NCI-H69 (cell line): ENCODE results near the gene MAST3.
A peak's percentile ranks its signal among the peaks of the same experiment; 100 is the strongest.

Experiments used
- DNase-seq: peaks from one replicate; lab custom pipeline; 2025; lab: John Stamatoyannopoulos, UW

MAST3 gene

GRCh38 chr19:18097217-18097992 is at the start of gene MAST3:
TSS of gene MAST3 (plus strand) at chr19:18097778. CDS start at chr19:18097793, 15 bp downstream.
- DNase-seq: peak; percentile 94

GRCh38 chr19:18049385-18049784 is 48.2 kb upstream of the MAST3 start:
- peak; percentile 50 for DNase-seq

- DNase-seq: peak; percentile 55
Observed at GRCh38 chr19:18051887-18052286, 45.7 kb upstream of the MAST3 start.

DNA sequence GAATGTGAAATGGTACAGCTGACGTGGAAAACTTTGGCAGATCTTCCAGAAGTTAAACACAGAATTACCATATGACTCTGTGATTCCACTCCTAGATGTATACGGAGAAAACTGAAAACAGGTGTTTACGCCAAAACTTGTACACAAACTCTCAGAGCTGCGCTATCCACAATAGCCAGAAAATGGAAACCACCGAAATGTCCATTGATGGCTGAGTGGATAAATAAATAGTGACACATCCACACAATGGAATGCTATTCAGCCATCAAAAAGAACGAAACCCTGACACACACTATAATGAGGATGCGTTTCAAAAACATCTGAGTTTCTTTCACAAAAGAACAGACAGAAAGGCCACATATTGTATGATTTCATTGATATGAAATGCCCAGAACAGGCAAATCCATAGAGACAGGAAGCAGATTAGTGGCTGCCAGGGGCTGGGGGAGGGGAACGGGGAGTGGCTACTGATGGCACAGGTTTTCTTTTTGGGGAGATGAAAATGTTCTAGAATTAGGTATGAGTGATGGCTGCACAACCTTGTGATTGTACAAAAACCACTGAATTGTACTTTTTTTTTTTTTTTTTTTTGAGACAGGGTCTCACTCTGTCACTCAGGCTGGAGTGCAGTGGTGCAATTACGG is 43.9 kb upstream of the MAST3 start:
- no peak for DNase-seq

GRCh38 chr19:18055967-18056366 is 41.6 kb upstream of the MAST3 start:
- DNase-seq: no peak

DNA sequence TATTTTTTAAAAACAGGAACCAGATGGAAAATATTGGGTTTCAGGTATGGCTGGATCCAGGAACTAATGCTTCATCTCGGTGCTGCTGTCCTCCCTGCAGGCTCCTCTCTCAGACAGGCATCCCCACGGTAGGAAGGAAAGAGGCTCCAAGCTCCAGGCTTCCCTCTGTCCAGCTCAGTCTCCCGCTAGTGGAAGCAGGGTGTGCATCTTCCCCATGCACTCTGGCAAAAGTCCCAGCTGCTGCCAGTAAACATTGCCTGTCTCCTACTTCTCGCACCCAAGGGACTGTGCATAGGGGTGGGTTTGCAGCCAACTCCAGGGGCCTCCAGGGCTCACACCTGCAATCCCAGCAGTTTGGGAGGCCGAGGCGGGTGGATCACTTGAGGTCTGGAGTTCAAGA is 40.0 kb upstream of the MAST3 start:
- peak; percentile 53 for DNase-seq

GRCh38 chr19:18058208-18059009 is 39.2 kb upstream of the MAST3 start:
- DNase-seq: peak; percentile 83

DNA sequence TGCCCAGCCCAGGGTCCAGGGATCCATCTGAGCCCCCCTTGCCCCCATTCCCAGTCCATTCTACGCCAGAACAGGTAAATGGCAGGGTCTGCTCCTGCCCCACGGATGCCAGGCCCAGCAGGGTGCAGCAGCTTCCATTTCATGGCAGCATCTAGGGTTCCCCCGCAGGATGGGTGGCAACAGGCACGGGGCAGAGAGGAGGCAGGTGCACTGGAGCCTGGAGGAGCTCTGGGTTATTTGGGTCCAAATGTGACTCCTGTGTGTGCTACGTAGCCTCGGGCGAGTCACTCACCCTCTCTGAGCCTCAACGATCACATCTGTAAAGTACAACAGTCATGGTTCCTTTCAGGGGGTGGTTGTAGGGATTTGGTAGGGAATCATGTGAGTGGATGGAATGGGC is 38.3 kb upstream of the MAST3 start:
- no peak for DNase-seq

- no peak for DNase-seq
Observed at GRCh38 chr19:18059902-18060301, 37.7 kb upstream of the MAST3 start.

DNA sequence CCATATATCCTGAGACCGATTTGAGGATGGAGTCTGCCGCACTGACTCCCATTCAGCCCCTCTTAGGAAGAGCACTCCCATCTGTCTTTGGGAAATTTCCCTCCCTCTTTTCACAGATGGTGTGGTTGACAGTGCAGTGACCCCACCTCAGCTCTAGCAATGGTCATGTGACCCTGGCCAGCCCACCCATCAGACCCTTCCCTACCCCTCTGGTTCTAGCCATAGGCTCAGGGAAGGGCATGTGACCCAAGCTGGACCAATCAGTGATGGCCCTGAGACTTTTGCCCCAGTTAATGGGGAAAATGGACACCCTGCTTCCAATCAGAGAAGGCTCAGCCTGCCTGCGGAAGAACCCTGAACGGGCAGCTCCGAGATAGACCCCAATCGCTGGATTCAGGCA is 37.1 kb upstream of the MAST3 start:
- peak; percentile 71 for DNase-seq

DNA sequence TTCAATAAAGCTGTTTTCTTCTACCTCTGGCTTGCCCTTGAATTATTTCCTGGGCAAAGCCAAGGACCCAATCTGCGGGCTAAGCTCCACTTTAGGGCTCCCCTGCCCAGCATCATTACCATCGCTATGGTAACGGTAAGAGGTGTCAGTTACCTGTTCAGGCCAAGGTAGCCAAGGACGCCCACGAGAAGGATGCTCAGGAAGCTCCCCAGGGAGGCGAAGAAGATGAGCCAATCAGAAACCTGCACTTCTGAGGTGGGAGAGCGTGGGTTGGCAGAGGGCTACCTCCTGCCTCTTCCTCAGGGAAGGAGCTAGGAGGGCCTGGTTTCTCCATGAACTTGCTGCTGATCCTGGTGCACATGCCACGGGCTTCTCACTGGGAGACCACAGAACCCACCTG is 35.5 kb upstream of the MAST3 start:
- DNase-seq: peak; percentile 90

GRCh38 chr19:18063463-18063862 is 34.1 kb upstream of the MAST3 start:
- peak; percentile 42 for DNase-seq

DNA sequence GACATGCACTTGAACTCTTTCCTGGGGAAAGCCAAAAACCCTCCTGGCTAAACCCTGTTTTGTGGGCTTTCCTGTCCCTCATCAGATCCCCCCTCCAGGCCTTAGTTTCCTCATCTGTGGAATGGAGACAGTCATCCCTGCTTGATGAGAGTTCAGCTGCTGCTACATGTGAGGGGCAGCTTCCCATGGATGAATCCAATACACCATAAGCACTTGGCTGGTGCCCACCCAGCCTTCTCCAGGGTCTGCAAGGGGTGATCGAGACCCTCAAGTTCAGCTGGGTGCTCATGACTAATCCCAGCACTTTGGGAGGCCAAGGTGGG is 32.4 kb upstream of the MAST3 start:
- DNase-seq: no peak

GRCh38 chr19:18068395-18068794 is 29.2 kb upstream of the MAST3 start:
- DNase-seq: no peak

DNA sequence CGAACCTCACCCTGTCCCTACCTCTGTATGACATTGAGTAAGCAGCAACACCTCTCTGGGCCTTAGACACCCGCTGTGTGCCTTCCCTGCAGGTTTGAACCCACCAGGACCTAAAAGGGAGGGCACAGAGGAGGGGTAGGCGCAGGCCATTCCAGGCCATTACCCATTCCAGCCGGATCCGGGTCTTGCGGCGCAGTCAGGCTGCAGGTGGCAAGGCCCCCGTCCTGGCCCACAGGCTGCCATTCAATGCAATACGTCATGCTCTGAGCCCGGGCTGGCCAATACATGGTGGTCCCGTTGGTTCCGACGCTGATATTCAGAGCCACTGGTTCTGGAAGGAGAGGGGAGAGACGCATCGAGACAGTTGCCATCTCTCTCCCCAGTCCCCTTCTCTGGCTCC is 28.2 kb upstream of the MAST3 start:
- no peak for DNase-seq

GRCh38 chr19:18070181-18070580 is 27.4 kb upstream of the MAST3 start:
- DNase-seq: peak; percentile 58

DNA sequence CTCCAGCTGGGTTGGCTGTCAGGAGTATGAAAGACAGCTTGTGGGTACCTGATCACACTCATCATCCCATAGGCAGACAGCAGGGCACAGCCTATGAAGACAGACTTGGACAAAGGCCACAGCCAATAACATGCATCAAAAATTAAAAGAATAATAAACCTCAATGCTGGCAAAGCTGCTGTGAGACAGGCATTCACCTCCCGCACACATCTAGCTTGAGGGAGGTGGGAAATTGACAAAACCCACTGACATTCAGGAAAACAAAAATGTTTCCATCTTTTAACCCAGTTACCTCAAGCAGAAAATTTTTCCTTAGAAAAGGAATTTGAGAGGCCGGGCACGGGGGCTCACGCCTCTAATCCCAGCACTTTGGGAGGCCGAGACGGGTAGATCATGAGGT is 25.2 kb upstream of the MAST3 start:
- DNase-seq: no peak

DNA sequence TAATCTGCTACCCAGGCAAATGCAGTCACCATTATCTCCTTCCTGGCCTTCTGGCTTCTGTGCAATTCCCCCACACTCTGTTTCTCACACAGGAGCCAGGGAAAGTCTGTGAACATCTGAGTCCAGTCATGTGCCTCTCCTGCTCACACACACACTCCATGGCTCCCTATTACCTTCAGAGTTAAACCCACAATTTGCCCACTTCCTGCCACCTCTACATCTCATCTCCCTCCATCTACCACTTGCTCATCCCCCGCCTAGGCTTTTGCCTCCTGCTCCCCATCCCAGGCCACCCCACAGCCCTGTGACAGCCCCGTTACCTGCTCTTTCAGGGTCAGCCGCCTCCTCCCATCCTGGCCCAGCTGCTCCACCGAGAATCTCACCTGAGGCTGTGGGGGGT is 24.4 kb upstream of the MAST3 start:
- DNase-seq: no peak

DNA sequence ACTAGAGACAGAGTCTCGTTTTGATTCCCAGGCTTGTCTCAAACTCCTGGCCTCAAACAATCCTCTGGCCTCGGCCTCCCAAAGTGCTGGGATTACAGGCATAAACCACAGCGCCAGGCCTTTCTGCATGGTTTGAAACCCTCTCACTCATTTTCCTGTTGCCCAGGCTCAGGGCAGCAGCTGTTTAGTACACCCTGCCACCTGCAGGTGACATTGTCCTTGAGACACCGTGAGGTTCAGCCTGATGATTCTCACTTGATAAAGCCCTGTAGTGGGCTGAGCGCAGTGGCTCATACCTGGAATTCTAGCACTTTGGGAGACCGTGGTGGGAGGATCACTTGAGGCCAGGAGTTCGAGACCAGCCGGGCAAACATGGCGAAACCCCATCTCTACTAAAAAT is 23.4 kb upstream of the MAST3 start:
- DNase-seq: peak; percentile 49

- DNase-seq: no peak
Observed at GRCh38 chr19:18083929-18084684, 13.5 kb upstream of the MAST3 start.

GRCh38 chr19:18085702-18086457 is 11.7 kb upstream of the MAST3 start:
- no peak for DNase-seq
